ACC112 (cell line): ENCODE results near the gene ARL13A.

Experiments
- H2AFZ ChIP-seq: fragments of 200-600 bp; sonication (generic); one replicate; pipeline ENCODE4 v1.6.0; 2017; ENCODE audit warnings: antibody characterized with exemption, low read length; ENCODE audit not compliant: unreplicated experiment
- H3K27ac ChIP-seq: fragments of 200-600 bp; sonication (generic); 2 replicates; pipeline ENCODE4 v1.5.1; 2014; ENCODE audit warnings: low read depth, mild to moderate bottlenecking, antibody characterized with exemption, low read length, moderate library complexity
- H3K27me3 ChIP-seq: fragments of 200-600 bp; sonication (generic); 2 replicates; pipeline ENCODE4 v1.6.1; 2014; ENCODE audit warnings: mild to moderate bottlenecking, antibody characterized with exemption, low read length, moderate library complexity, mixed read lengths; ENCODE audit not compliant: insufficient read depth
- H3K36me3 ChIP-seq: fragments of 200-600 bp; sonication (generic); 2 replicates; pipeline ENCODE4 v1.6.1; 2016; ENCODE audit warnings: mild to moderate bottlenecking, antibody characterized with exemption, low read length, moderate library complexity, mixed read lengths; ENCODE audit not compliant: insufficient read depth
- H3K4me1 ChIP-seq: fragments of 200-600 bp; sonication (generic); one replicate; pipeline ENCODE4 v1.6.1; 2016; ENCODE audit warnings: low read length, mixed read lengths; ENCODE audit not compliant: insufficient read depth, unreplicated experiment, control insufficient read depth
- H3K4me3 ChIP-seq: fragments of 200-600 bp; sonication (generic); 2 replicates; pipeline ENCODE4 v1.5.1; 2014; ENCODE audit warnings: mild to moderate bottlenecking, low read depth, low read length
- H3K79me2 ChIP-seq: fragments of 200-600 bp; sonication (generic); one replicate; pipeline ENCODE4 v1.6.0; 2016; ENCODE audit warnings: low read length; ENCODE audit not compliant: control insufficient read depth, unreplicated experiment, insufficient read depth

ARL13A gene

DNA sequence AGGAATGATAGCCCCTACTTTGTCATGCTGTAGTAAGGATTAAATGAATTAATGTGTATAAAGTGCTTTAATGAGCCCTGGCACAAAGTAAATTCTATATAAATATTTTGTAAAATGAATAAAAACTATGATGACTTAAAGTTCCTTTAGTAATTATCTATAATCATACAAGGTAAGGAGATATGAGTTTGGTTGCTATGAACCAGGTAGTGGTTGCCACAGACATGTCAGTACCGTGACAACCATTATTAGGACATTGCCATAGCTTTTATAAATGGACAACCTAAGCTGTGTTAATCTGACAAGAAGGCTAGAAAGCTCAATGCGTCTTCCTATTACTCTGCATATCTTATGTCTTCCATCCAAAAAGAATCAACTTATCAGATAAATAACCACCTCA is at the start of gene ARL13A:
Gene ARL13A (plus strand): TSS at position 301 of the 400 bp plus-strand sequence. CDS start 3,982 bp downstream, outside the sequence.
- no peaks in the 10 kb centered on the region for H3K79me2 ChIP-seq
- no peak within 1 kb of the TSS for H2AFZ ChIP-seq
- no peak within 1 kb of the TSS for H3K4me3 ChIP-seq
- H3K27ac ChIP-seq = no peak within 1 kb of the TSS
- no peaks in the 10 kb centered on the region for H3K27me3 ChIP-seq
- H3K4me1 ChIP-seq = peaks cover 8% of the 10 kb centered on the region
- no peaks in the 10 kb centered on the region for H3K36me3 ChIP-seq

DNA sequence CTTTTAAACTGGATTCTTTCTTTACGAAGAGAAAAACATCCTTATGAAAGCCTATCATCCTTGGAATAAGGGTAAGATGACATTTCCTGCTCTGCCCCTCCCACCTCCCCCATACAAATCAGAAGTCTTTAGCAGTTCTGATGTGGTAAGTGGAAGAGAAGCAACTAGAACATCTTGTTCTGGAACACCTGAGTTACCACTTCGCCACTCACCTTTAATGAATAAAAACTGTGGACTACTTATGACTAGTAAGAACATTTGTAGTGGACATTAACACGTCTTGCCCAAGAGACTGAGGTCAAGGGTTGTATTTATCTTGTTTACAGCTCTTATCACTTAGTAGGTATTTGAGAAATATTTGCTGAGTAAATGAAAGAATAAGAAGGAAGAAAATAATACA is 45.1 kb upstream of the ARL13A start:
- no peaks in the 10 kb centered on the region for H3K79me2 ChIP-seq
- H3K4me1 ChIP-seq = no peaks in the 10 kb centered on the region
- no peak overlapping the region for H2AFZ ChIP-seq
- H3K36me3 ChIP-seq = no peaks in the 10 kb centered on the region
- H3K4me3 ChIP-seq = no peak overlapping the region
- peaks cover 3% of the 10 kb centered on the region; the same call in 1 of the 2 replicates for H3K27me3 ChIP-seq
- H3K27ac ChIP-seq = no peak overlapping the region

DNA sequence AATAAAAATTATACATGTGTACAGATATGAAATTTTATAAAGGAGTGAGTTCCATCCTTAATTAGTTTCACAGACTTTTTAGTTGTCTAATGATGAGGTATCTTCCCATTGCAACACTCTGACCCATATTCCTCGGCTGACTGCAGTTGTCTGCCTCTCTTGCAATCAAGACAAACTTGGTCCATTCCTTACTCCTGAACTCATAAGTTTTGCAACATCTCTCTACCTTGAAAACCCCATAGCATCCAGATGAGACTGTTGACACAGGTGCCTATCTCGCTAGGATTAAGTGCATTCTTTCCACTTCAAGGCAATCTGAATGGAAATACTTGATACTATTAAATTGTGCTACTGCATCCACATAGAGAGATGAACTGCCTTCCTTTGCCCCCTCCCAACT is 43.1 kb upstream of the ARL13A start:
- H3K36me3 ChIP-seq = no peaks in the 10 kb centered on the region
- no peak overlapping the region for H3K27ac ChIP-seq
- no peak overlapping the region for H3K4me3 ChIP-seq
- no peaks in the 10 kb centered on the region for H3K79me2 ChIP-seq
- peaks cover 3% of the 10 kb centered on the region; the same call in 1 of the 2 replicates for H3K27me3 ChIP-seq
- no peaks in the 10 kb centered on the region for H3K4me1 ChIP-seq
- no peak overlapping the region for H2AFZ ChIP-seq

DNA sequence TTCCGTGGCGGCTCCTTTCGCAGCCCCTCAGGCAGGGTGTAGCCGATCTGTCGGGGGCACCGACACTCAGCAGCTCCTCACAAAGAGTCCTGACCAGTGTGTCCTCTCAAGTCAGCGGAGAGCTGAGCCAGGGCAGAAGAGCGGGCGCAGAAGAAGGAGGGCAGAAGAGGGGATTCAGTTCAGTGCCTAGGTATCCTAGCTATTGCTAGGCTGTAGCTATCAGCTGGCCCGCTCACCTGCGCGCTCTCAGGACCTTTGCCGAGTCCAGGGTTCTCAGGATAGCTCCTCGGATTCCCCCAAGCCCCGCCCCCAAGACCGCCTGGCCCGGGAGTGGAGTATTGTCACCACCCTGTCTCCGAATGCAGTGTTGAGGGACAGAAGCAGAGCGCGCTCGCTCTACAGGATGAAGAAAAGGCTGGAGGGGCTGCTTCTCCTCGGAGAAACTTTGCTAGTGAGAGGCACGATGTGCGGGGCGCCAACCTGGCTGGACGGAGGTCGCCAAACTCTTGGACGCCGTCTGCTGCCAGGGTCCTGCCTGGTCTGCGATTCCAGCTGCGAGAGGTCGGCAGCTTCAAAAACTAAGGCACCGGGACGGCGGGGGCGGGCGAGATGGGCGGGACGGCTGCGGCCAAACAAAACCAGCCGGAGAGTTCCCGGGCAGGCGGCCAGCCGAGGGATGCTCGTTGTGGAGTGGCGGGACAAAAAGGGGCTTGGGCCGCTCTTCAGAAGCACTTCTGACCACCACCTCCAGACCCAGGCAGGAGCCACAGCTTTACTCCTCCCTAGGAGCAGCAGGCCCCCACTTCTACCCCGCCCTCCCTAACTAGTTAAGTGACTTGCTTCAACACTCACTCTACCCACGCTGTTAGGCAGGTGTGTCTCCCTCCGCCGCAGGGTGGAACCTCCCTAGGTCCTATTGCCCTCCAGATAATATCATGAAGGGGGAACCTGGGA is 40.6 kb upstream of the ARL13A start, which contains the start of gene XKRX:
Gene XKRX (minus strand): TSS at position 258 of the 954 bp plus-strand sequence. CDS start 613 bp downstream, outside the sequence.
- Histone ChIP-seq H3K4me1 (no peaks in the 10 kb centered on the region), H3K36me3 (no peaks in the 10 kb centered on the region), H3K27ac (no peak within 1 kb of the TSS), H3K27me3 (peaks cover 3% of the 10 kb centered on the region; the same call in 1 of the 2 replicates), H2AFZ (peak within 1 kb of the TSS; percentile 69), H3K4me3 (peak within 1 kb of the TSS; percentile 74), H3K79me2 (no peaks in the 10 kb centered on the region)

DNA sequence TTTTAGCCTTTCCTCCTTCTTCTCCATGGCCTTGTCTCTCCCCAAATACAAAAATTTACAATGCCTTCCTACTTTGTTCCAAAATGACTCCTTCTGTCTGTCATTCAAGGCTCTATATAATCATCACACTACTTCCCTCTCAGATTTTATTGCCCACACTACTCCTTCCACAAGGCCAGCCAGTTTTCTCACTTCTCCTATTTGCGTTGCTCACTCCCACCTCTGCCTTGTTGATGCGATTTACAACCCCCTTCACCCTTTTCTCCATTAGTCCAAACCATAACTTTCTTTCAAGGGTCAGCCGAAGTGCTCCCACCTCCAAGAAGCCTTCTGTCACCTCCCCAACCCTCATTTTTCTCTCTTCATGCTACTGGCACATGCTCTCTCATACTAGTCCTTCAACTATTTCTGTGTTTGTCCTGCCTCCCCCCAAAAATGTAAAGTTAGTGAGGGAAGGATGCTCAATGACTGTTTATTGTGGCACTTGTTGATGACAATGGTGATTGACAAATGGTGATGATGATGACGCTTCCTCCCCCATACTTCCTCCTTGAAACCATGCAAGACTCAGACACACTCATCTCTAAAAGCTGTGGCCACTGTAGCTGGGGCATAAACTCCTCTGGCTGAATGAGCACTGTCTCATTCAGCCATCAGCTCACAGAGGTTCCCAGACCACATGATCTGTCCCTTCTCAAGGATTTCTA is 38.1 kb upstream of the ARL13A start:
- no peaks in the 10 kb centered on the region for H3K4me1 ChIP-seq
- no peak overlapping the region for H3K27ac ChIP-seq
- no peak overlapping the region for H3K4me3 ChIP-seq
- H3K27me3 ChIP-seq = peaks cover 3% of the 10 kb centered on the region; the same call in 1 of the 2 replicates
- no peak overlapping the region for H2AFZ ChIP-seq
- H3K36me3 ChIP-seq = no peaks in the 10 kb centered on the region
- H3K79me2 ChIP-seq = no peaks in the 10 kb centered on the region

DNA sequence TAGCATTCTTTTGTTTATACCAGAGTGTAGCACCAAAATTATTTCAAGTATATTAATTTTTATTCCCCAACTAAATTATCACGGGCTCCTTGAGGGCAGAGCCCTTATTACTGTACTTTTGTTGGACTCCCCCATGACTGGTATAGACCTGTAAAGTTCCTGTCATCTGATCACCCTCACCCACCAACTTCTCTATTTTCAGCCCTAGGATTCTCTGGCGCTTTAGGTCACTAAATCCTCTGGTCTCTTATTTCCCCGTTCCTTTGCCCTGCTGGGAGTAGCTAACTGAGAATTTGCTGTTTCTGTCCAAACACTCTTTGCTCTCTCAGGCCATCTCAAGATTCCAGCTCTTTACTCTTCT is 37.6 kb upstream of the ARL13A start:
- Histone ChIP-seq H3K79me2 (no peaks in the 10 kb centered on the region), H3K4me3 (no peak overlapping the region), H3K27me3 (peaks cover 3% of the 10 kb centered on the region; the same call in 1 of the 2 replicates), H3K27ac (no peak overlapping the region), H2AFZ (no peak overlapping the region), H3K4me1 (no peaks in the 10 kb centered on the region), H3K36me3 (no peaks in the 10 kb centered on the region)

DNA sequence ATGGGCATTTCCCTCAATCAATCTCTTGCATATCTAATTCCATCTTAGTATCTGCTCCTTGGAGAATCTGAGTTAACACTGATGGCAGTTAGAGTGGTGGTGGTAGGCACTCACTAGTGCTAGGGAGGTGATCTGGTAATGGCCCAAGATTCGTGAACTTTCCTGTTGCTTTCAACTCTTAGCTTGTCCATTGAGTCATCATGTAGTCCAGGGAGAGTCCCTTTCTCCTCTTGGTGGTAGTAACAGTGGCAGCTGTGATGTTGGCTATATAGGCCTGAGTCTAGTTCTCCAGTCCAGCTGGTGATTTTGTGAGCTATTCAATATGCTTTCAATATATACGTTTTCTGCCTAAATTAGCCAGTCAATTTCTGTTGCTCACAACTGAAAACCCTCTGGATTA is 33.7 kb upstream of the ARL13A start:
- no peak overlapping the region for H3K4me3 ChIP-seq
- H3K36me3 ChIP-seq = no peaks in the 10 kb centered on the region
- H2AFZ ChIP-seq = no peak overlapping the region
- H3K27me3 ChIP-seq = no peaks in the 10 kb centered on the region
- H3K4me1 ChIP-seq = no peaks in the 10 kb centered on the region
- no peak overlapping the region for H3K27ac ChIP-seq
- H3K79me2 ChIP-seq = no peaks in the 10 kb centered on the region

DNA sequence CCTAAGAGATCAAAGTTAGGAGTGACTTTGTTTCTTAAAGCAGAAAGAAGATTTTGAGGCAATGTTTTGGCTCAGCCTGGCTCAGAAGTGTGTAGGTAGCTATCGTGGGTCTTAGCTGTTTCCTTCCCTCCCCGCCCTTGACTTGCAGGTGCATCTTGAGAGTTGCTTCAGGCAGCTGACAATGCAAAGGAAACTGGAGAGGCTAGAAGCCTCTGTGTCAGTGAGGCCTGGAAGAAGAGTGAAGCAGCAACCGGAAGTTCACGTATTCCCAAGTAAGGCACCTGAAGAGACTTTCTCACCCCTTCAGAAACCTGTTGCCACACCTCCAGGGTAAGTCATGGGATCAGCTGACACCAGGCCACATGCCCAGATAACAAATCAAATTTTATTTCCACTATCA is 30.2 kb upstream of the ARL13A start:
- no peak overlapping the region for H2AFZ ChIP-seq
- H3K27ac ChIP-seq = no peak overlapping the region
- H3K79me2 ChIP-seq = no peaks in the 10 kb centered on the region
- no peak overlapping the region for H3K4me3 ChIP-seq
- H3K27me3 ChIP-seq = no peaks in the 10 kb centered on the region
- H3K36me3 ChIP-seq = no peaks in the 10 kb centered on the region
- no peaks in the 10 kb centered on the region for H3K4me1 ChIP-seq

DNA sequence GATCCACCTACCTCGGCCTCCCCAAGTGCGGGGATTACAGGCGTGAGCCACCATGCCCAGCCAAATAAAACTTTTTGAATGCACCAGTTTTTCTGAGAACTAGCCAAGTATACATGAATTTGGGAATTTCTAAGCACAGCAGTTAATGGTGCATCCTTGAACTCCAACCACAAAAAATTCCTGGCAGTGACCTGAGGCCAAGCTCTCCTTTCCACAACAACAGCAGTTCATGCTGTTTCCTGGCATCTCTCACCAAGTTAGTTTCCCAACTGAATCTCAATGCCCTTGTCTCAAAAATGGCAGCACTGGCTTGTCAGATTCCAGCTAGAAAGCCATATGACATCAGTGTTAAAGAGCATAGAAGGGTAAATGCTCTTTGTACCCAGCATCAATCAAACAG is 24.9 kb upstream of the ARL13A start:
- Histone ChIP-seq H2AFZ (no peak overlapping the region), H3K27me3 (no peaks in the 10 kb centered on the region), H3K4me1 (no peaks in the 10 kb centered on the region), H3K36me3 (no peaks in the 10 kb centered on the region), H3K79me2 (no peaks in the 10 kb centered on the region), H3K27ac (no peak overlapping the region), H3K4me3 (no peak overlapping the region)

DNA sequence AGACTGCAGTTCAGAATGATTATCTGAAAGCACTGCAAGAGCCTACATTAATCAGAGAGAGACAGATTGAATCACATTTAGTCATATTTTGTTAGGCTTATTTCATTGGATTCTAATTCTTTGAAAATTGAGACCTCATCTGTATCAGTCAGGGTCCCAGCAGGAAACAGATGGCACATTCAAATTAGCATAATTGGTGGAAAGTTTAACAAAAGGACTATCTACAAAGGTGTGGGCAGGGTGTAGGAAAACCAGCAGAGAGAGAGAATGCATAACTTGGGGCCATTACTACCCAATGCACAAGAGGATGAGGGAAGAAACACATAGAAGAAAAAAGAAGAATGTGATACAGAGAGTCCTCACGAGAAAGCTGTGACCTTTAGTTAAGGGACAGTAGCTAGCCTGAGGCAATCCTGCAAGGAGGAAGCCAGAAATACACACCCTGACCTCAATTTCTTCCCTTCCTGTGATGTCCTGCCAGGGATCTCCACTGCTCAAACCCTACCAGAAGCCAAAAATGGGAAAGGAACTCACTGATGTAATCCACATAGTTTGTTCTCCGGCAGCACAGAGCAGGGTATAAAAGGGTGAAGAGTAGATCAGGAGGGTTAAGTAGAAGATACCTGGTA is 23.1 kb upstream of the ARL13A start:
- Histone ChIP-seq H3K36me3 (no peaks in the 10 kb centered on the region), H3K27me3 (no peaks in the 10 kb centered on the region), H3K4me1 (no peaks in the 10 kb centered on the region), H2AFZ (no peak overlapping the region), H3K79me2 (no peaks in the 10 kb centered on the region), H3K4me3 (no peak overlapping the region), H3K27ac (no peak overlapping the region)
